Activated B cell treated with CpG ODN at 0.5 μM for 24 hours (primary cell): Measurements from ENCODE around the gene FCRLB. TPM values are rescaled to one million over a fixed set of nuclear protein-coding genes. Genes with fewer than 3 reads are reported as not detected.
"Not testable (repeated sequence)": the region's sequence is repeated elsewhere in the genome, so short reads cannot be mapped to it uniquely, and the experiment has no call there.

Source experiments
- ATAC-seq: fragments of 200-7000 bp; cut with Tn5 transposase; one replicate; pipeline ENCODE4 v1.10.0; 2021; ENCODE audit warnings: low read depth, mild to moderate bottlenecking, moderate library complexity
- CTCF ChIA-PET: fragments of 350-600 bp; sonication (Branson Sonifier 250); formaldehyde crosslinking; loops from one replicate; lab custom pipeline; 2021; ENCODE audit warnings: antibody characterized with exemption; lab: Charles Lee
- POLR2A ChIA-PET: fragments of 350-600 bp; sonication (Branson Sonifier 250); formaldehyde crosslinking; loops from one replicate; lab custom pipeline; 2021; ENCODE audit warnings: antibody characterized with exemption; lab: Charles Lee
- DNase-seq: peaks from one replicate; pipeline ENCODE4 v3.0.0; 2022
- H3K27ac Mint-ChIP-seq: one replicate; pipeline ENCODE4 v1.8.0; 2020; ENCODE audit warnings: mixed read lengths
- H3K27me3 Mint-ChIP-seq: one replicate; pipeline ENCODE4 v1.8.0; 2021; ENCODE audit warnings: mixed read lengths
- H3K36me3 Mint-ChIP-seq: one replicate; pipeline ENCODE4 v1.8.0; 2021; ENCODE audit warnings: low read depth, mixed read lengths
- H3K4me1 Mint-ChIP-seq: one replicate; pipeline ENCODE4 v1.8.0; 2021; ENCODE audit warnings: mixed read lengths
- H3K4me3 Mint-ChIP-seq: one replicate; pipeline ENCODE4 v1.8.0; 2020; ENCODE audit warnings: mild to moderate bottlenecking, mixed read lengths
- H3K9me3 Mint-ChIP-seq: one replicate; pipeline ENCODE4 v1.8.0; 2020; ENCODE audit warnings: mixed read lengths
- CTCF ChIP-seq: fragments of 200-600 bp; IDR thresholded peaks from one replicate; pipeline ENCODE4 v1.8.0; 2022; ENCODE audit warnings: antibody characterized with exemption, mild to moderate bottlenecking
- intact Hi-C: fragments of 100-400 bp; cut with micrococcal nuclease; formaldehyde crosslinking; loops from one replicate; pipeline ENCODE4 v1.15.1; 2024
- total RNA-seq: library from RNA; stranded (reverse); gene quantifications from 2 replicates; pipeline ENCODE4 v1.2.3, GENCODE V29; 2022

The FCRLB gene
- total RNA-seq, 1 donor from 2014 or later = 2.1 TPM

DNA sequence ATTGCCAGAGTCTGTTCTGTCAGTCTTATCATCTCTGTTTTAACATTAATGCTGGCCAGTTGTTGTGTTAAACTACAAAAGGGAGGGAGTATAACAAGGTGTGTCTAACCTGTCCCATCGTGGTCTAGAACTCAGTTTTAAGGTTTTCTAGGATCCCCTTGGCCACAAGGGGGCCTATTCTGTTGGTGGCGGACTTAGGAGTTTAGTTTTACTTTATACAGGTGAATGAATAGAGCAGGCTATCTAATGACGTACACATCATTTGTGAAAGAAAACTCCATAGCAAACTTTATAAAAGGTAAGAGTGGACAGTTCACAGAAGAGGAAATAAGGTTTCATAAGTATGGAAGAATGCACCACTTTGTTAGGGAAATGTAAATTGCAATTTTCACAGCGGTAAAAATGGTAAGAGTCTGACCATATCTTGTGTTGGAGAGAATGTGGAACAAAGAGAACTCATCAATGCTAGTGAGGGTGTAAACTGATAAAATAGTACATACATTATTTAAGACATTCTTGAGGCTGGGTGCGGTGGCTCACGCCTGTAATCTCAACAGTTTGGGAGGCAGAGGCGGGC lies 42.3 kb downstream of the FCRLB start:
- no peaks in the 10 kb centered on the region for H3K27me3 Mint-ChIP-seq
- CTCF ChIA-PET = interaction anchor here (2.7 kb wide), 1 partner anchor 13 kb away, joined by 15 read pairs; the partner anchor contains the start of gene DUSP12
- ATAC-seq (peak; percentile 42), DNase-seq (no peak)
- H3K27ac Mint-ChIP-seq = peak overlapping the region; percentile 53
- intact Hi-C loops = no loop called here
- H3K4me1 Mint-ChIP-seq = peaks cover 33% of the 10 kb centered on the region
- POLR2A ChIA-PET = interaction anchor here (1.0 kb wide), 1 partner anchor 15 kb away, joined by 7 read pairs; no protein-coding TSS in a partner anchor
- no peaks in the 10 kb centered on the region for H3K9me3 Mint-ChIP-seq
- peak overlapping the region; percentile 55 for H3K4me3 Mint-ChIP-seq
- peak; percentile 44 for TF ChIP-seq CTCF
- peaks cover 15% of the 10 kb centered on the region for H3K36me3 Mint-ChIP-seq

DNA sequence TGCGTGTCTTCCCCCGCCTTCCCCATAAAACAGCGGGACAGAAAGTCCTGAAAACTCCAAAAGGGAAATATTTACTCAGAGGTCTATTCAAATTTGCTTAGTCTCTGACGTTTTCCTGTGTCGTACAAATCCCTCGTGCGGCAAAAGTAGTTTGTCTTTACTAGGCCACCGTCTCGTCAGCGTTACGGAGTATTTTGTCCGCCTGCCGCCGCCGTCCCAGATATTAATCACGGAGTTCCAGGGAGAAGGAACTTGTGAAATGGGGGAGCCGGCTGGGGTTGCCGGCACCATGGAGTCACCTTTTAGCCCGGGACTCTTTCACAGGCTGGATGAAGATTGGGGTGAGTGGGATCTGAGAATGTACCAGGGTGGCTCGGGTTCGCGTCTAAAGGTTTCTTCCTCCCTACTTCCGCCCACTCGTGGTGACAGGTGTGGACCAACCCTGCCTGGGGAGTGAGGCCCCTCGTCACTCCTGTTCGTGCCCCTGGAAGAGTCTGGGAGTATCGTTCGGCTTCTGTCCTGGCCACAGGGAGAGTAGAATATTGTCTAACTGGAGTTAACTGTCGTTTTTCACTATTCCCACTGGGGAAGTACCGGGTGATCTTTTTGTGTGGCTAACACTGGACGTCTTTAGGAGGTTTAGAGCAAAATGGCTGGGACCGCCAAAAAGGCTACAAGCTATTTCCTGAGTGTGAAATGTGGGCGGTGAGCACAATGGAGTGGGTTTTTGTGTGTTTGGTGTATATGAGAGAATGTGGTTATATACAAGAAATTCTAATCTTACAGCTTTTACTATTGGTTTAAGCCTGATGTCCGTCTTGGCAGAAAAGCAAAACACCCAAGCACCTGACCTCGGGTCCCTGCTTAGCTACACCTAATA lies 45.0 kb downstream of the FCRLB start, which contains the start of gene ATF6:
Gene ATF6 (plus strand): TSS at position 219 of the 880 bp plus-strand sequence. CDS start 41 bp downstream, at position 260.
- peak; percentile 71 for DNase-seq
- intact Hi-C loops = loop anchor here (1.0 to 5.0 kb wide), 2 partner anchors 17 to 369 kb away; partner anchors contain the start of gene DUSP12
- POLR2A ChIA-PET = interaction anchor here (0.6 to 1.2 kb wide), 3 partner anchors 17 to 292 kb away, joined by 3 to 8 read pairs (median 6); partner anchors contain the start of gene DUSP12
- peak; percentile 78 for ATAC-seq
- CTCF ChIA-PET = interaction anchor here (1.3 kb wide), 2 partner anchors 18 to 27 kb away, joined by 4 to 5 read pairs; no protein-coding TSS in a partner anchor
- Mint-ChIP-seq H3K36me3 (peaks cover 7% of the 10 kb centered on the region), H3K4me1 (peaks cover 46% of the 10 kb centered on the region), H3K9me3 (no peaks in the 10 kb centered on the region), H3K4me3 (peak within 1 kb of the TSS; percentile 99), H3K27me3 (no peaks in the 10 kb centered on the region), H3K27ac (peak within 1 kb of the TSS; percentile 95)
- no peak for TF ChIP-seq CTCF

GRCh38 chr1:161768461-161768860 lies 47.1 kb downstream of the FCRLB start:
- CTCF ChIA-PET = no interaction called here
- Mint-ChIP-seq H3K27ac (no peak overlapping the region), H3K27me3 (no peaks in the 10 kb centered on the region), H3K4me1 (peaks cover 46% of the 10 kb centered on the region), H3K36me3 (peaks cover 7% of the 10 kb centered on the region), H3K4me3 (no peak overlapping the region), H3K9me3 (no peaks in the 10 kb centered on the region)
- intact Hi-C loops = loop anchor here (5.0 kb wide), 1 partner anchor 371 kb away; no protein-coding TSS in a partner anchor
- POLR2A ChIA-PET = no interaction called here
- DNase-seq = no peak
- TF ChIP-seq CTCF = no peak
- no peak for ATAC-seq

DNA sequence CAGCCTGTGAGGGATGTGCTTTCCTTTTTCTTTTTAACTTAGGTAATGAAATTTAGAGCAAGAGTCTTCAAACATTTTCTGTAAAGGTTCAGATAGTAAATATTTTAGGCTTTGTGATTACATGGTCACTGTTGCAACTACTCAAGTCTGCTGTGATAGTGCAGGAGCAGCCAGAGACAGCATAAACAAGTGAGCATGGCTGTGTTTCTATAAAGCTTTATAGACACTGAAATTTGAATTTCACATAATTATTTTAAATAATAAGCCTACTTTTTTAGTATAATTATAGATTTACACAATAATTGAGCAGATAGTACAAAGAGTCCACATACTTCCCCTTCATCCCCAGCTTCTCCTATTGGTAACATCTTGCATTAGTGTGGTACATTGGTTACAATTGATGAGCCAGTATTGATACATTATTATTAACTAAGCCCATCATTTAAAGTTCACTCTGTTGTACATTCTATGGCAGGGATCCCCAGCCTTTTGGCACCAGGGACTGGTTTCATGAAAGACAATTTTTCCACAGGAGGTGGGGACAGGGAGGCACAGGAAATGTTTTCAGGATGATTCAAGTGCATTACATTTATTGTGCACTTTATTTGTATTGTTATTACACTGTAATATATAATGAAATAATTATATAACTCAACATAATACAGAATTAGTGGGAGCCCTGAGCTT lies 47.8 kb downstream of the FCRLB start:
- DNase-seq (no peak), ATAC-seq (no peak)
- intact Hi-C loops = loop anchor here (5.0 kb wide), 1 partner anchor 372 kb away; no protein-coding TSS in a partner anchor
- H3K9me3 Mint-ChIP-seq = no peaks in the 10 kb centered on the region
- H3K4me1 Mint-ChIP-seq = peaks cover 44% of the 10 kb centered on the region
- no peak overlapping the region for H3K4me3 Mint-ChIP-seq
- TF ChIP-seq CTCF = no peak
- peaks cover 12% of the 10 kb centered on the region for H3K36me3 Mint-ChIP-seq
- H3K27ac Mint-ChIP-seq = no peak overlapping the region
- H3K27me3 Mint-ChIP-seq = no peaks in the 10 kb centered on the region
- ChIA-PET CTCF (no interaction called here), POLR2A (no interaction called here)

DNA sequence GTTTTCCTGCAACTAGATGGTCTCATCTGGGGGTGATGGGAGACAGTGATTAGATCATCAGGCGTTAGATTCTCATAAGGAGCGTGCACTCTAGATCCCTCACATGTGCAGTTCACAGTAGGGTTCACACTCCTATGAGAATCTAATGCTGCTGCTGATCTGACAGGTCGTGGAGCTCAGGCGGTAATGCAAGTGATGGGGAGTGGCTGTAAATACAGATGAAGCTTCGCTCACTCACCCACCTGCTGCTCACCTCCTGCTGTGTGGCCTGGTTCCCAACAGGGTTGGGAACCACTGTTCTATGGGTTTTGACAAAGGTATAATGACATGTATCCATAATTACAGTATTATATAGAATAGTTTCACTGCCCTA lies 48.3 kb downstream of the FCRLB start:
- H3K4me3 Mint-ChIP-seq, H3K9me3 Mint-ChIP-seq, CTCF ChIA-PET, ATAC-seq, H3K27me3 Mint-ChIP-seq, DNase-seq, H3K27ac Mint-ChIP-seq, POLR2A ChIA-PET: not testable (repeated sequence)
- intact Hi-C loops = loop anchor here (5.0 kb wide), 1 partner anchor 372 kb away; no protein-coding TSS in a partner anchor
- Mint-ChIP-seq H3K36me3 (peaks cover 12% of the 10 kb centered on the region), H3K4me1 (peaks cover 43% of the 10 kb centered on the region)
